HG03159 (cell line): ENCODE data around the gene ATP5F1B.
A peak's percentile ranks its signal among the peaks of the same experiment; 100 is the strongest.
"Not testable (repeated sequence)": the region's sequence is repeated elsewhere in the genome, so short reads cannot be mapped to it uniquely, and the experiment has no call there.

Source experiments
- ATAC-seq: cut with Tn5 transposase; IDR thresholded peaks from one replicate; pipeline ENCODE4 v1.9.1; 2021; ENCODE audit warnings: mild to moderate bottlenecking, moderate library complexity; ENCODE audit not compliant: unreplicated experiment

ATP5F1B gene

DNA sequence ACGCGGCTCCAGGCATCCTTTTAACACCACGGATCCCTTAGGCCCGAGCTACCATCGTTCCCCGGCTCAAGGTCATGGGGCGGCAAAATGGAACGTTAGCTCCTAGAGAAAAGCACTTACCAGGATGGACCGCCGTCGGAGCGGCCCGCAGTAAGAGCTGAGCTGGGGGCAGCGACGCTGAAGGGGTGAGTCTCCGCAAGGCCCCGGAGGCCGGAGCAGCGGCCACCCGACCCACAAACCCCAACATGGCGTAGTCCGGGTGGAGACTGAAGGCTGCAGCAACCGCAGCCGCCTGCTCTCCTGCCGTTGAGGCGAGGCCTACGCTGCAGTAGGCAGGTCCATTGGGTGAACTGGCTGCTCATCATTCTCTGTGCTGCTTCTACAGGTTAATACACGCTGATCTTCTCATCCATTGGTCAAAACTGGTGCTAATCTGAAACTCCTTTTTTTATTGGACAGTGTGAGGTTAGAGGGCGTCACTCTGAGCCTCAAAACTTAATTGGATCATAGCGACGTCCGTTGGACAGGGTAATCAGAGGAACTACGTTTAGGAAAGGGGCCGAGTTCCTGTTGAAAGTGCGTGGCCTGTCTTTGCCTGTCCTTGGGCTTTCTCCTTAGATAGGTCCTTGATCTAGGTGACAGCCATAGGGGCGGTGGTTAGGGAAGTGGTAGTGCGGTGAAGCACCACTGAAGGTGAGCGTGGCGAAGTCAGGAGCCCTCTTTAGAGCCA, at the start of gene ATP5F1B:
TSS of gene ATP5F1B (minus strand) at position 268 of the 730 bp plus-strand sequence. CDS start at position 247, 21 bp downstream.
- peak; percentile 98 for ATAC-seq

DNA sequence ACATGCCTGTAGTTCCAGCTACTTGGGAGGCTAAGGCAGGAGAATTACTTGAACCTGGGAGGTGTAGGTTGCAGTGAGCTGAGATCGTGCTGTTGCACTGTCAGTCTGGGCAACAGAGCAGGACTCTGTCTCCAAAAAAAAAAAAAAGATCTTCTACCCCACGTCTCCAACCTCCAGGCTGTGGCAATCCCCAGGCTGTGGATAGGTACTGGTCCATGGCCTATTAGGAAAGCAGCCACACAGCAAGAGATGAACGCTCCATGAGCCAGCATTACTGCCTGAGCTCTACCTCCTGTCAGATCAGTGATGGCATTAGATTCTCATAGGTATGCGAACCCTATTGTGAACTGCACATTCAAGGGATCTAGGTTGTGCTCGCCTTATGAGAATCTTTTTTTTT, 48.4 kb upstream of the ATP5F1B start:
- ATAC-seq = no peak

DNA sequence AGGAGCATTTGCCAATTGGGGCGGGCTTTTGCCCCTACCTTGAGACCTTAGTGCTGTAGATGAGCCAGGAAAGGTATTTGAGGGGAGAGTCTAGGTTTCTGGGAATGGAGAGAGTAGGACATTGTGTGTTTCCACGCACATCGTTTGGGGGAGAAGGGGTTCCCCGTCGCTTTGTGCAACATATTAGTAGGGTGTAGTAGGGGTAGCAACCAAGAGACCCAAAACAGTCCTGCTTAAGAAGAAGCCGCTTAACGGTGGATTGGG, 43.0 kb upstream of the ATP5F1B start:
- ATAC-seq = no peak

DNA sequence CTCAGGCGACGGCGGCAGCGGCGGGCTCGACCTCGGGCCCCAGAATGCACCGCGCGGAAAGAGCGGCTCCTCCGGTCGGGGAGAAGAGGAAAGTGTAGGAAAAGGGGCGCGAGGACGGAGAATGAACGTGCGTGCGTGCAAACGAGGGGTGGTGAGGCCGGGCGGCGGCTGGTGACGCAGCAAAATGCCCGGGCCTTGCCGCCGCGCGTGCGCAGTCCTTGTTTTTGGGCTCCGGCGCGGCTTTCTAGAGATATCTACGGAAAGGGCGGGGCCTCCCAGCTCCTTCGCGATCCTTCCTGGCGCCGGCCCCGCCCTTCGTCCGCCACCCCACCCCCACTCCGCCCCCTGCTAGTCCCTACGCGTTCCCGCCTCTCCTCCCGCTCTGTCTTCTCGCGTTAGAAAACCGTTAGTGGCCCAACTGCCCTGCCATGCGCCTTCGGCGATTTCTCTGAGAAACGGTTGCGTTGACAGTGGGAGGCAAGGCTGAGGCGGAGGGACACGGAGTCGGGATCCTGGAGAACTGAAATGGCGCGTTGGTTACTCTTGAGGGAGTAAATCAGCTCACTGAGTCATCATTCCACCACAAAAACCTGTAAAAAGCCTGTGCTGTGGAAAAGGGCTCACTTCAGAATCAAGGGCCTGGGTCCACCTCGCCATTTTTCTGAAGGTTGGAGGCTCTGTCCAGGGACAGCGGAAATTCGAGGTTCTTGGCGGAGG, 42.5 kb upstream of the ATP5F1B start, which contains the start of gene PTGES3:
TSS of gene PTGES3 (minus strand) at position 156 of the 717 bp plus-strand sequence. CDS start 285 bp downstream, outside the sequence.
- peak; percentile 60 for ATAC-seq

DNA sequence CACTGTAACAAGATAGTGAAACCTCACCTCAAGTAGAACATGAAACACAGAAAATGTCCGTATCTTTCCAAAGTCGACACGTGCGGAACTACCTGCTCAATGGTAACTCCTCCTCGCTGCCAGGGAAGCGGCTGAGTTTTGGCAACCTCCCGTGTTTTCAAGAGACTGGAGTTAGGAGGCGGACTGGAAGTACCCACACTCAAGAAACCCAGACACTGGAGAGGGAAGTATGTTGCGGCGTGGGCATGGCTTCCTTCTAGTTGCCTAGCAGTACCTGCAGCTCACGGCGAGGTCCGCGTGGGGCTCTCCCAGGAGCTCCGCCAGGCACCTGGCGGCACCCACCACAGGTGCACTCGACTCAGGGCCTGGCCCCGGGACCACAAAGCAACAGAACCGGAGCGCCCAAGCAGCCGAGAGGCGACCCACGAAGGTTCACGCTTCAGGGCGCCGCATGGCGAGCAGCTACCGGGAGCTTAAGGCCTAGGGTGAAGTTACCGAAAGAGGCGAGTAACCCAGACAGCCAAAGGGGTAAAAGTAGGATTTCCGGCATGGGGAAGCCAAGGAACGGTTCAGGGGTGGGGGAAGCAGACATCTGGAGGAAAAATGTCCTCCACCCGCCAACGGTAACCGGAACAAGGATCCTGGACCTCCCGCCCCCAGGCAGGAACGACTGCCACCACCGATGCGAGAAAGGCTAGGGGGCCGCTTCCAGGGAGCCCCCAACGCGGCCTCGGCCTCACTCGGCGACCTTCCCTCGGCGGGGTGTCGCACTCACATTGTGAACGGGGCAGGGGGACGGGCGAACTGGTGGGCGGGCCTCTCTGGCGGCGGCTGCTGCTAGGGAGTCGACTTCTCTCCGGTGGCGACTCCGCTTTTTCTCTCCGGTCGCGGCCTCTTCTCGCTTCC, 41.7 kb upstream of the ATP5F1B start:
- ATAC-seq = peak; percentile 33

DNA sequence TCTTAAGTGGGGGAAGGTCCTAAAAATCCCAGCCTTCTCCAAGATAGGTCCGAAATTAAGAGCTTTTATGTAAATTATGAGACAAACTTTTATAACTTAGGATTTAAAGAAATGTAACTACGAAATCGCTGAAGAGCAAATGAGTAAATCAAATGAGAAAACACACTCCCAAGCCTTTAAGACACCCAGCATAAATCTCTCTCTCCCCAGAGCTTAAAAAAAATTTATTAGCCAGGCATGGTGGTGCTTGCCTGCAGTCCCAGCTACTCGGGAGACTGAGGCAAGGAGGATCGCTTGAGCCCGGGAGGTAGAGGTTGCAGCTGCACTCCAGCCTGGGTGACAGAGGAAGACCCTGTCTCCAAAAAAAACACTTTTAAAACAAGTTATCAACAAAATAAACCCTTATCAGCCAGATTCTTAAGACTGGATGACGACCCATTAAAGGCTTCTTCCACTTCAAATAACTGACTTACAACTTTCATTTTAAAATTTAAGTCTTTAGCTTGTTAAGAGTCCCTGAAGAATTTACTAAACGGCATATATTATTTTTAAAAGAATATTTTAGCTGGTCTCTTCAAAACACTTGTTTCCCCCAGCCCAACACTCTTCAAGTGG, 39.1 kb upstream of the ATP5F1B start:
- ATAC-seq = no peak

DNA sequence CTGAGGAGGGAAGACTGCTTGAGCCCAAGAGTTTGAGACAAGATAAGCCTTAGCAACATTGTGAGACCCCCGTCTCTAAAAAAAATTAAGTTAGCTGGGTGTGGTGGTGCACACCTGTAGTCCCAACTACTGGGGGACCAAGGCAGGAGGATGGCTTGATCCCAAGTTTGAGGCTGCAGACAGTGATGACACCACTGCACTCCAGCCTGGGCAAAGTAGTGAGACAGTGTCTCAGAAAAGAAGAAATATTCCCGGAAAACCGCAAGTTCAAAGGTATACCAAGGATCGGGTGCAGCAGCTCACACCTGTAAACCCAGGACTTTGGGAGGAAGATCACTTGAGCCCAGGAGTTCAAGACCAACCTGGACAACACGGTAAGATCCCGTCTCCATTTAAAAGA, 36.5 kb upstream of the ATP5F1B start:
- no peak for ATAC-seq

DNA sequence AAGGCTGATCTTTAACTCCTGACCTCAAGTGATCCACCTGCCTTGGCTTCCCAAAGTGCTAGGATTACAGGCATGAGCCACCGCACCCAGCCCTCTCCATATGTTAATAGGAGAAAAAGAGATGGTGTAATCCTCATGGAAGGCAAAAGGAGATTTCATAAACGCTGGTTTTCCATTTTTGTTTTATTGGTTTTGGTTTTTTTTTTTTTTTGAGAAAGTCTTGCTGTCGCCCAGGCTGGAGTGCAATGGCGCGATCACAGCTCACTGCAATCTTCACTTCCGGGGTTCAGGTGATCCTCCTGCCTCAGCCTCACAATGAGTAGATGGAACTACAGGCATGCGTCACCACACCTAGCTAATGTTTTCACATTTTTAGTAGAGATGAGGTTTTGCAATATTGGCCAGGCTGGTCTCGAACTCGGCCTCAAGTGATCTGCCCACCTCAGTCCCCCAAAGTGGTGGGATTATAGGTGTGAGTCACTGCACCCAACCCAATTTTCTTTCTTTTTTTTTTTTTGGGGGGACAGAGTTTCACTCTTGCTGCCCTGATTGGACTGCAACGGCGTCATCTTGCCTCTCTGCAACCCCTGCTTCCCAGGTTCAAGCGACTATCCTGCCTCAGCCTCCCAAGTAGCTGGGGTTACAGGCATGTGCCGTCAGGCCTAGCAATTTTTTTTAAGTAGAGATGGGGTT, 34.2 kb upstream of the ATP5F1B start:
- ATAC-seq = no peak

DNA sequence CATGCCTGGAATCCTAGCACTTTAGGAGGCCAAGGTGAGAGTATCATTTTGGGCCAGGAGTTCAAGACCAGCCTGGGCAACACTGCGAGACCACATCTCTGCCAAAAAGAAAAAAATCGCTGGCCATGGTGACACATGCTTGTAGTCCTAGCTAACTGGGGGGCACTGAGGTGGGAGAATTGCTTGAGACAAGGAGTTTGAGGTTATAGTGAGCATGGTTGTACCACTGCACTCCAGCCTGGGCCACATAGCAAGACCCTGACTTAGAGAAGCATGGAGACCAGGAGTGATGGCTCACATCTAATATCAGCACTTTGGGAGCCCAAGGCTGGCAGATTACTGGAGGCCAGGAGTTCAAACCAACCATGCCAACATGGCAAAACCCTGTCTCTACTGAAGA, 33.1 kb upstream of the ATP5F1B start:
- ATAC-seq = no peak

DNA sequence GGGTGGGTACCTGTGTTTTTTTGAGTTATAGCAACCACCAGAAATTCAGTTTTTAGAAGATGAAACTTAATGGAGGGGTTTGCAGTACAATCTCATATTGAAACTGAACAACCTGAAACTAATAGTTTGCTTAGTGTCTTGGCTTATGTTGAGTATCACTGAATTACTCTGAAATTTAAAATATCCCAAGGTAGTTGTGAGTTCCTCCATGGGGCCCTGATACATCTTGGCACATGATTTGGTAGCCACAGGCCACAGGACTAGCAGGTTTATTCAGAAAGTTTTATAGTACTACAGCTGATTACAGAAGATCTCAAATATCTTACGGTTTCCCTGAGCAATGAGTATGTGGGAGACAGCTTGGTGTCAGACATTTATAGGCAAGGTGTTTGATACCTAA, 31.9 kb upstream of the ATP5F1B start:
- ATAC-seq = no peak

DNA sequence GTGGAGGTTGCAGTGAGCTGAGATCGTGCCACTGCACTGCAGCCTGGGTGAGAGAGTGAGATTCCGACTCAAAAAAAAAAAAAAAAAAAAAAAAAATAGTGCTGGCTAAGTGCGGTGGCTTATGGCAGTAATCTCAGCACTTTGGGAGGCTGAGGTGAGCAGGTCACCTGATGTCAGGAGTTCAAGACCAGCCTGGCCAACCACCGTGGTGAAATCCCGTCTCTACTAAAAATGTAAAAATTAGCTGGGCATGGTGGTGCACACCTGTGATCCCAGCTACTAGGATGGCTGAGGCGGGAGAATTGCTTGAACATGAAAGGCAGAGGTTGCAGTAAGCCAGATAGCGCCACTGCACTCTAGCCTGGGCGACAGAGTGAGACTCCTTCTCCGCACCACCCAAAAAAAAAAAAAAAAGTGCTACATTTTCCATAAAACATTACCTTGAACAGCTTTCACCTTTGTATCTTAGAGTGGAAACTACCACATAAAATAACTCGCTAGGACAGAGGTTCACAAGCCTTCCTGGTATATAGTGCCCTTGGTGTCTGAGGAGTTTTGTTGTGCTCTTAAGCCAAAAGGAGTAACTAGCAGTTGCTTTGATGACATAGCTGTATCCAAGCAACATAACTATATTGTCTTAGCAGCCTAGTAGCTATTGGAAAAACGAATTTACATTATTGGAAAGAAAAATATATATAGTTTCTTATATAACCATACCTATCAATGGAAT, 31.2 kb upstream of the ATP5F1B start:
- ATAC-seq = no peak

DNA sequence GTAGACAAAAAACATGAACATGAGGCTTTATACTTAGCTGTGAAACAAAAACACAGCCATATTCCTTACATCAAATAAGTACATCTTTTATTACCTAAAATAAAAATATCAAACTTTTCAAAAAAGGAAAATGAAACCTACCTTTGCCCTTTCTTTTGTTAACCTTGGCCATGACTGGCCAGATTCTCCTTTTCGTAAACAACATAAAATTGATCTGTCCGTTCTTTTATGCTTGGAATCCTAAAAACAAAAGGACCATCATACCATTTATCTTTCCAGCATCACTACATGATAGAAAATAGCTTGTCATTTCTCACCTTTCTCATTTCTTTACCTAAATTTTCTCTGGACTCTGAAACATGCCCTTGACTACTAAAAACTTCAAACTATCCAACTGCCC, 25.8 kb upstream of the ATP5F1B start:
- no peak for ATAC-seq

DNA sequence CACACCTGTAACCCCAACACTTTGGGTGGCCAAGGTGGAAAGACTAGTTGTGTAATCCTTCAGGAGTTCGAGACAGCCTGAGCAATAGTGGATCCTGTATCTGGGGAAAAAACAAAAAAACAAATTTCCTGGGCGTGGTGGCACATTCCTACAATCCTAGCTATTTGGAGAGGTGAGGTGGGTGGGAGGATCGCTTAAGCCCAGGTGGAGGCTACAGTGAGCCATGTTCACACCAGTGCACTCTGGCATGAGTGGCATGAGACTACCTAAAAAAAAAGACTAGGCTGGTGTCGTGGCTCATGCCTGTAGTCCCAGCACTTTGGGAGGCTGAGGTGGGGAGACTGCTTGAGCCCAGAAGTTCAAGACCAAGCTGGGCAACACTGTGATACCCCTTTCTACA, 25.1 kb upstream of the ATP5F1B start:
- no peak for ATAC-seq

DNA sequence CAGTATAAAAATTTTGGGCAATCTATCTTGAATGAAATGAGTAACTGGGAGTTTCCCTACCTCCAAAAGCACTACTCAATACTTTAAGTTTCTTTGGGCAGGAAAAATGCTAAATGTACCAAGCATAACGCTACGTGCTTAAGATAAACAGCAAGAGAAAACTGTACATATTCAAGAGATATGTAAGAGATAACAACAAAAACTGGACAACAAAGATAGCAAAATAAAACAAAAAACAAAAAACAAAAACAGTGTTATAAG, 22.3 kb upstream of the ATP5F1B start:
- ATAC-seq = no peak

DNA sequence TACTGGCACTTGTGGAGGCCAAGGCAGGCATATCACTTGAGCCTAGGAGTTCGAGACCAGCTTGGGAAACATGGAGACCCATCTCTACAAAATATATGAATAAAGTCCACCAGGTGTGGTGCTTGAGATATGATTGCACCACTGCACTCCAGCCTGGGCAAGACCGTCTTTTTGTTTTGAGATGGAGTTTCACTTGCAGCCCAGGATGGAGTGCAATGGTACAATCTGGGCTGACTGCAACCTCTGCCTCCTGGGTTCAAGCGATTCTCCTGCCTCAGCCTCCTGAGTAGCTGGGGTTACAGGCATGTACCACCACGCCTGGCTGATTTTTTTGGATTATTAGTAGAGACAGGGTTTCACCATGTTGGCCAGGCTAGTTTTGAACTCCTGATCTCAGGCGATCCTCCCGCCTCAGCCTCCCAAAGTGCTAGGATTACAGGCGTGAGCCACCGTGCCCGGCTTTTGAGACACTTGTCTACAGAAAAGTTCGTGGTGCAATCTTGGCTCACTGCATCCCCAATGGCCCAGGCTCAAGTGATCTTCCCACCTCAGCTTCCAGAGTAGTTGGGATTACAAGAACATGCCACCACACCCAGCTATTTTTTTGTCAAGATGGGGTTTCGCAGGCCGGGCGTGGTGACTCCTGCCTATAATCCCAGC, 16.3 kb upstream of the ATP5F1B start:
- ATAC-seq = no peak

DNA sequence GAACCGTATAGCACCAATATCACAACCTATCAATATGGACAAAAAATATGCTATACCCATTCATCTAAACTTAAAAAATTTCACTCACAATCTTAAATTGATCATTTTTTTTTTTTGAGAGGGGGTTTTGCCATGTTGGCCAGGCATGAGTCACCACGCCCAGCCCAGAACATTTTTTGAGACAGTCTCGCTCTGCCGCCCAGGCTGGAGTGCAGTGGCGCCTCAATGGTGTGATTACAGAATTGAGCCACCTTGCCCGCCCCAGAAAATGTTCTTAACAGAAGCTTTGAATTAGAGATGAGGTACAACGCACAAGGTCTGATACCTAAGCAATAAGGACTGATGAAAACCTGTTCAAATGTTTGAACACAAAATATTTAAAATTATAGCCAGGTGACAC, 15.8 kb upstream of the ATP5F1B start:
- no peak for ATAC-seq

DNA sequence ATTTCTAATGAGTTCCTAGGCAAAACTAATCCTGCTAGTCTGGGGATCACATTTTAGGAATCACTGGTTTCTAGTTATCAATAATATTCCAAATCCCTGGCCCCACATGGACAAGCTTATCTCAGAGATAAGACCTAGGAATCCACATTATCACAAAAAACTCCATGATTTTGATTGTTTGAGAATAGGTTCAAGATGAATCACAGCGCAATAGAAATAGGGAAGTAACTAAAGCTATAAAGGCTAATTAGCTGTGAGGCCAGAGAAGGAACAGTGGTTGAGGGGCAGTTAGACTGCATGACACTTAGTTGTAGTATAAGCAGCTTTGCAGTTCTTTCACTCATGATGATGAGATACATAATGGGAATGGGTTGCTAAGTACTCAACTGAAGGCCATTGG, 13.1 kb upstream of the ATP5F1B start:
- ATAC-seq = no peak

DNA sequence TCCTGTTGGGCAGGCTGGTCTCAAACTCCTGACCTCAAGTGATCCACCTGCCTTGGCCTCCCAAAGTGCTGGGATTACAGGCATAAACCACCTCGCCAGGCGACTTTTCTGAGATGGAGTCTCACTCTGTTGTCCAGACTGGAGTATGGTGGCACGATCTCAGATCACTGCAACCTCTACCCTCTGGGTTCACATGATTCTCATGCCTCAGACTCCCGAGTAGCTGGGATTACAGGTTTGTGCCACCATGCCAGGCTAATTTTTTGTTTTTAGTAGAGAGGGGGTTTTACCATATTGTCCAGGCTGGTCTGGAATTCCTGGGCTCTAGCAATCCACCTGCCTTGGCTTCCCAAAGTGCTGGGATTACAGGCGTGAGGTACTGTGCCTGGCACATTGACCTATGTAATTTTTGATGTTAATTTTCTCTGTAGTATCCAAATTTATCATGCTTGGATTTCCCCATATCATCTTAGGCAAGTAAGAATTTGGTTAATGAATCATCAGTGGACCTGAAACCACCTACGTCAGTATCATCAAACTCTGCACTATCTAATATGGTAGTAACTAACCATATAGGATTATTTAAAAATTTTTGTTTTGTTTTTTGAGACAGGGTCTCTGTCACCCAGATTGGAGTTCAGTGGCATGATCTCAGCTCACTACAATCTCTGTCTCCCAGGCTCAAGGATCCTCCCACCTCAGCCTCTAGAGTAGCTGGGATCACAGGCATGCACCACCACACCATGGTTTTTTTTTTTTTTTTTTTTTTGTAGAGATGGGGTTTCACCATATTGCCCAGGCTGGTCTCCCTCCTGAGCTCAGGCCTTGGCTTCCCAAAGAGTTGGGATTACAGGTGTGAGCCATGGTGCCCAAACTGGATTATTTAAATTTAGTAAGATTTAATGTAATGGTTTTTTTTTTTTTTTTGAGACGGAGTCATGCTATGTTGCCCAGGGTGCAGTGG, 11.9 kb upstream of the ATP5F1B start:
- peak; percentile 53 for ATAC-seq

DNA sequence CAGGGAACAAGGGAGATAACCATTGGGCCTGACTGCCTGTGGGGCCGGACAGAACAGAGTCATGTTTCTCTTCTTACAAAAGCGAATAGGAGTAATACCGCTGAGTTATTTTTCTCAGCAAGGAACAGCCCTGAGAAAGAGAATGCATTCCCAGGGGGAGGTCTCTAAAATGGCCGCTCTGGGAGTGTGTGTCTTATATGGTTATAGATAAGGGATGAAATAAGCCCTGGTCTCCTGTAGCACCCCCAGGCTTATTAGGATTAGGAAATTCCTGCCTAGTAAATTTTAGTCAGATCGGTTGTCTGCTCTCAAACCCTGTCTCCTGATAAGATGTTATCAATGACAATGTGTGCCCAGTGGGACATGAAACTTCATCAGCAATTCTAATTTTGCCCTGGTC, 8.0 kb upstream of the ATP5F1B start:
- ATAC-seq = not testable (repeated sequence)
